Kidney (tissue), 14 donors: ENCODE results near the gene MEF2C. TPM values are rescaled to one million over a fixed set of nuclear protein-coding genes. Genes with fewer than 3 reads are reported as not detected.

Source experiments
- DNase-seq, 5 donors: peaks; one replicate each; pipeline ENCODE4 v3.0.0-alpha.2; 2013 to 2020
- FAIRE-seq: peaks from 2 replicates; lab custom pipeline; 2012; peaks lifted over from hg19 to GRCh38; lab: Jason Lieb, UNC
- H3K27ac ChIP-seq, 2 donors: one replicate each; pipeline ENCODE4 v1.7.0; 2013; ENCODE audit warnings: low read depth in 2 of 2, low read length in 2 of 2, inconsistent platforms in 1 of 2
- H3K27me3 ChIP-seq: one replicate; pipeline ENCODE4 v1.7.1; 2013; ENCODE audit warnings: low read length, inconsistent platforms; ENCODE audit not compliant: control insufficient read depth, insufficient read depth
- H3K36me3 ChIP-seq, 3 donors: one replicate each; pipeline versions ENCODE4 v1.7.0 to v1.7.1; 2013; ENCODE audit warnings: low read length in 3 of 3, control low read depth in 1 of 3, inconsistent platforms in 1 of 3; ENCODE audit not compliant: insufficient read depth in 3 of 3, control insufficient read depth in 2 of 3
- H3K4me1 ChIP-seq, 3 donors: one replicate each; pipeline versions ENCODE4 v1.7.0 to v1.7.1; 2013; ENCODE audit warnings: low read length in 3 of 3, inconsistent platforms in 1 of 3, low read depth in 1 of 3; ENCODE audit not compliant: control insufficient read depth in 2 of 3, insufficient read depth in 2 of 3
- H3K4me3 ChIP-seq, 3 donors: one replicate each; pipeline versions ENCODE4 v1.7.0 to v1.8.1; 2013; ENCODE audit warnings: low read length in 3 of 3, control low read depth in 1 of 3, inconsistent platforms in 1 of 3
- H3K9ac ChIP-seq, 3 donors: one replicate each; pipeline versions ENCODE4 v1.7.0 to v1.7.1; 2013; ENCODE audit warnings: low read length in 3 of 3, control low read depth in 1 of 3, inconsistent platforms in 1 of 3
- H3K9me3 ChIP-seq, 3 donors: one replicate each; pipeline versions ENCODE4 v1.7.0 to v1.7.1; 2013; ENCODE audit warnings: low read length in 3 of 3, control low read depth in 1 of 3, inconsistent platforms in 1 of 3; ENCODE audit not compliant: control insufficient read depth in 2 of 3, insufficient read depth in 1 of 3
- intact Hi-C: fragments of 100-400 bp; cut with DNase I; formaldehyde crosslinking; loops from one replicate; pipeline ENCODE4 v1.11.1; 2022
- polyA plus RNA-seq: library from polyadenylated mRNA; stranded (reverse); fragments of 350-450 nt; fragmentation: Illumina TruSeq; extraction: RNeasy Lipid Tissue Mini Kit (QIAGEN cat#74804); gene quantifications from one replicate; pipeline ENCODE4 v1.2.3, GENCODE V29; 2014; ENCODE audit warnings: low read depth, low replicate concordance; ENCODE audit not compliant: insufficient read depth
- total RNA-seq: library from RNA; stranded (reverse); fragmentation: NEBNext Ultra II Directional; extraction: Animal tissue kit (Norgen Biotek cat#: 25700); gene quantifications from one replicate; pipeline ENCODE4 v1.2.1, GENCODE V29; 2021
- TF ChIP-seq, protein P1 (sequence below): IDR thresholded peaks from 3 replicates; pipeline ENCODE4 v1.5.1; 2012; ENCODE audit warnings: mild to moderate bottlenecking, moderate library complexity, borderline replicate concordance; ENCODE audit not compliant: insufficient read depth; ENCODE audit errors: extremely low read depth
- donor health status: control.
- donor health status: control.
- donor health status: control.
- donor health status: control.
- donor health status: control.
- donor health status: DM: yes; HTN: yes; CAD: no.
- donor health status: Normal renal cell carcinoma (clear cell type).

The MEF2C gene
- total and polyA plus RNA-seq, 2 donors from 2014 or later = 5.3 to 75.4 TPM

DNA sequence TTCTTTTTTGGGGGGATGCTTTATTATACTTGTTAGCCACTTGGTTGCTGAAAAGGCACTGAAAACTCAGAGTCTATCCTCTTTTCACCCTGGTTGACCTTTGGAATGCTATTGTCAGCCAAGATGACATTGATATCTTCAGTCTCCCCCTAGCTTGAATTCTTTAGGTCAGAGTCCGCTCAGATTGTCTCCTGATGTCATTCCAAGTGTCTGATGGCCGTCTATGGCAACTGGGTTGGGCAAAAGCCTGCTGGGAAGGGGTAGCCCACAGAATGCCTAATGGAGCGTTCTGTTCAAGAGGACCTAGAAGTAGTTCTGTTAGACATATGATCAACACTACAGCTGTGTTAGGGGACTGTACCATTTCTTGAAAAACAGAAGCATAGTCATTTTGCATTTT is 9.7 kb upstream of the MEF2C start:
- DNase-seq = no peak
- FAIRE-seq = no peak
- Histone ChIP-seq H3K27me3 (no peaks in the 10 kb centered on the region), H3K27ac (no peak overlapping the region), H3K36me3 (no peaks in the 10 kb centered on the region), H3K9me3 (no peaks in the 10 kb centered on the region), H3K4me1 (no peaks in the 10 kb centered on the region), H3K9ac (no peak overlapping the region), H3K4me3 (no peak overlapping the region)
- intact Hi-C loops = no loop called here
- TF ChIP-seq, protein P1, sequence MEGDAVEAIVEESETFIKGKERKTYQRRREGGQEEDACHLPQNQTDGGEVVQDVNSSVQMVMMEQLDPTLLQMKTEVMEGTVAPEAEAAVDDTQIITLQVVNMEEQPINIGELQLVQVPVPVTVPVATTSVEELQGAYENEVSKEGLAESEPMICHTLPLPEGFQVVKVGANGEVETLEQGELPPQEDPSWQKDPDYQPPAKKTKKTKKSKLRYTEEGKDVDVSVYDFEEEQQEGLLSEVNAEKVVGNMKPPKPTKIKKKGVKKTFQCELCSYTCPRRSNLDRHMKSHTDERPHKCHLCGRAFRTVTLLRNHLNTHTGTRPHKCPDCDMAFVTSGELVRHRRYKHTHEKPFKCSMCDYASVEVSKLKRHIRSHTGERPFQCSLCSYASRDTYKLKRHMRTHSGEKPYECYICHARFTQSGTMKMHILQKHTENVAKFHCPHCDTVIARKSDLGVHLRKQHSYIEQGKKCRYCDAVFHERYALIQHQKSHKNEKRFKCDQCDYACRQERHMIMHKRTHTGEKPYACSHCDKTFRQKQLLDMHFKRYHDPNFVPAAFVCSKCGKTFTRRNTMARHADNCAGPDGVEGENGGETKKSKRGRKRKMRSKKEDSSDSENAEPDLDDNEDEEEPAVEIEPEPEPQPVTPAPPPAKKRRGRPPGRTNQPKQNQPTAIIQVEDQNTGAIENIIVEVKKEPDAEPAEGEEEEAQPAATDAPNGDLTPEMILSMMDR = no peak

DNA sequence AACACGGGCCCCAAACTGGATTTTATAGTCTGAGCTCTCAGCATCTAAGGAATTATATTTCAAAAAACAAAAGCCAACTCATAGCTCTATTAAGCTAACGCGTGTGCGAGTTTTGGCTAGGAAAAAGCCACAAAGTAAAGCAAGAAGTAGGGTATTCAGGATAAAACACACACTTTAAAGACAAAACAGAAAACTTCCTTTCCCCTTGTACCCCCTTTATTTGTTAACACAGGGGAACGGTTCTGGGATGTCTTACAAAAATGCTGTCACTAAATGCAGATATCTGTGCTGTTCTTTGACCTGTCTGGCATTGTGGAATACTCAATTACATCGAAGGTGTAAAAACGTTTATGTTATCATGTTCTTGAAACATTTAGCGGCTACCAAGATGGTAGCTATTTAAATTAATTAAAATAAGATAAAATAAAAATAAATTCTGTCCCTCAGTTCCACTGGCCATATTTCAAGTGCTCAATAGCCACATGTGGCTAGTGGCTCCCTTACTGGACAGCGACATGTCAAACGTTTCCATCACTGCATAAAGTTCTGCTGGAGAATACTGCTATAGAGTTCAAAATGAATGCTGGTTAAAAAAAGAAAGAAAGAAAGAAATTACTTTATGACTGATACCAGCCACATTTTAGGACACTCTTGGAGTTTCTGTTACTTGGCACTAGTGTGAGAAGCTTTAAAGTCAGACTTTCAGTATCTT is 7.2 kb upstream of the MEF2C start:
- TF ChIP-seq, protein P1 = no peak
- peak overlapping the region in 2 of 3 donors; percentile 68 to 73 for H3K9ac ChIP-seq
- H3K9me3 ChIP-seq = no peaks in the 10 kb centered on the region
- intact Hi-C loops = no loop called here
- no peaks in the 10 kb centered on the region for H3K36me3 ChIP-seq
- FAIRE-seq (no peak), DNase-seq (no peak)
- peaks cover 0 to 4% (median 0%) of the 10 kb centered on the region in 3 donors for H3K4me1 ChIP-seq
- no peaks in the 10 kb centered on the region for H3K27me3 ChIP-seq
- H3K27ac ChIP-seq = peak overlapping the region; percentile 81 to 88
- peak overlapping the region in 2 of 3 donors; percentile 68 to 70 for H3K4me3 ChIP-seq

DNA sequence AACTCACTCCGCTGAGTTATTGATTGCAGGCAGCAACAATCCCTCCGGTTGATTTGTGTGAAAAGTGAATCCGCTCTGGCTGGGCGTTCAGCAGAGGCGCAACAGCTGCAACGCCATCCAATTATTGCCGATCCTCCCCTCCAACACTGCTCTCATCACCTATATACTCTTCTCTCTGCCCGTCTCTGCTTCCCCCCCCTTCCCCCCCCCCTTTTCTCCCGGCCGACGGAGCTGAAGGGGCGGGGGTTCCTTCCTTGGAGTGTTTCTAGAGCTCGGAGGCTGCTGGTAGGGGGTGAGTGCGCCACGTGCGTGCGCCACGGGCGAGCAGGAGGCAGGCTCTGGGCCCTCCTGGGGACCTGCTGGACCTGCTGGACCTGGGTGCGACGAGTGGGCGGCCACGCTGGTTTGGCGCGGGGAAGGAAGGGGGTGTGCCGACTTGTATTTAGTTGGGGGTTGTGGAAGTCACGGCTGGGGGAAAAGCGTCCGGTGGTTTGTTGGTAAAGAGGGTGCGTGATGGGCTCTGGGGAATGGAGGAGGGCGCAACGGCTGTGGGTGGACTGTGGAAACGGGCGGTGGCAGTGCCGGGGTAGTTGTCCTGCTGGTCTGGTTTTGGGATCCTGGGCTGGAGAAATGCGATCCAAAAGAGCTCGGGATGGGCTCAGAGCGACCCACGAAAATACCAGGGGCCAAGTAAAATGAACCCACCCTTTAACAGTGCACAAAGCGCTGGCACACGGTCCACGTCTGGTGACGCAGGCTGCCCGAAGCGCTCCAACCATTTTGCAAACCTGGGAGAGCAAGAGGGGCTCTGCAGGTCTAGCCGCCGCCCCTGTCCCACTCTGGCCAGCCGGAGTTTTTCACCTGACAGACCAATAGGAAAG is 6.4 kb upstream of the MEF2C start:
- DNase-seq = peak; percentile 70 to 85 (median 78)
- intact Hi-C loops = no loop called here
- H3K9ac ChIP-seq = peak overlapping the region; percentile 50 to 73 (median 68)

More for the DNA sequence above, 6.4 kb upstream of the MEF2C start:
- peak overlapping the region; percentile 81 to 88 for H3K27ac ChIP-seq
- TF ChIP-seq, protein P1 = no peak
- no peaks in the 10 kb centered on the region for H3K27me3 ChIP-seq
- H3K36me3 ChIP-seq = no peaks in the 10 kb centered on the region
- H3K4me1 ChIP-seq = peaks cover 0 to 4% (median 0%) of the 10 kb centered on the region in 3 donors
- no peaks in the 10 kb centered on the region for H3K9me3 ChIP-seq
- peak overlapping the region; percentile 68 to 70 (median 68) for H3K4me3 ChIP-seq
- no peak for FAIRE-seq
